H1 (cell line): ENCODE results near the gene RASGEF1C. TPM values are rescaled to one million over a fixed set of nuclear protein-coding genes. Genes with fewer than 3 reads are reported as not detected.

Experiments used
- CTCF ChIA-PET: fragments of 300-600 bp; sonication (Branson Sonifier 250); formaldehyde crosslinking; loops from one replicate; lab custom pipeline; 2021; ENCODE audit not compliant: partially characterized antibody; lab: Charles Lee
- POLR2A ChIA-PET: fragments of 300-600 bp; sonication (Branson Sonifier 250); formaldehyde crosslinking; loops from one replicate; lab custom pipeline; 2021; ENCODE audit warnings: inconsistent platforms; ENCODE audit not compliant: partially characterized antibody; lab: Charles Lee
- DNase-seq, 2 experiments: peaks; one replicate each; pipeline versions ENCODE4 v3.0.0 to v3.0.0-alpha.2; 2010 to 2022; ENCODE audit warnings: low spot score in 2 of 2, low read depth in 1 of 2, mixed read lengths in 1 of 2
- FAIRE-seq: peaks from 2 replicates; lab custom pipeline; 2011; peaks lifted over from hg19 to GRCh38; lab: Jason Lieb, UNC
- H2AFZ ChIP-seq: 2 replicates; pipeline ENCODE4 v1.8.1; 2012; ENCODE audit warnings: low read length, inconsistent platforms
- H2AK5ac ChIP-seq: 2 replicates; pipeline ENCODE4 v1.6.1; 2013; ENCODE audit warnings: low read depth, low read length
- H2BK120ac ChIP-seq: replicated peaks from 2 replicates; pipeline ENCODE3; 2013; ENCODE audit warnings: low read depth, low read length, inconsistent platforms
- H2BK12ac ChIP-seq: 2 replicates; pipeline ENCODE4 v1.6.1; 2013; ENCODE audit warnings: low read depth, low read length
- H2BK15ac ChIP-seq: 2 replicates; pipeline ENCODE4 v1.6.1; 2013; ENCODE audit warnings: low read length
- H2BK20ac ChIP-seq: 2 replicates; pipeline ENCODE4 v1.6.1; 2013; ENCODE audit warnings: low read length
- H2BK5ac ChIP-seq: 2 replicates; pipeline ENCODE4 v1.6.1; 2013; ENCODE audit warnings: low read depth, low read length
- H3K14ac ChIP-seq: 2 replicates; pipeline ENCODE4 v1.6.1; 2013; ENCODE audit warnings: inconsistent platforms; ENCODE audit not compliant: insufficient read length
- H3K18ac ChIP-seq: 2 replicates; pipeline ENCODE4 v1.6.1; 2013; ENCODE audit warnings: low read length; ENCODE audit errors: extremely low read depth
- H3K23ac ChIP-seq: 2 replicates; pipeline ENCODE4 v1.6.1; 2013; ENCODE audit warnings: inconsistent platforms; ENCODE audit not compliant: insufficient read length
- H3K23me2 ChIP-seq: 2 replicates; pipeline ENCODE4 v1.6.1; 2013; ENCODE audit warnings: low read depth, low read length
- H3K27ac ChIP-seq: 2 replicates; pipeline ENCODE4 v1.6.1; 2011; ENCODE audit warnings: low read depth, low read length, inconsistent platforms
- H3K27me3 ChIP-seq, 4 experiments: replicated peaks in 1 of 4; 1 replicate in 1 of 4; 2 replicates in 3 of 4; pipeline versions ENCODE4 v1.6.1 to v1.8.1; 2011 to 2013; ENCODE audit warnings: low read length in 3 of 4, mild to moderate bottlenecking in 3 of 4, inconsistent platforms in 2 of 4, mixed read lengths in 2 of 4, moderate library complexity in 1 of 4; ENCODE audit not compliant: control insufficient read depth in 3 of 4, insufficient read depth in 3 of 4; ENCODE audit errors: extremely low read depth in 1 of 4
- H3K36me3 ChIP-seq, 4 experiments: 2 replicates each; pipeline versions ENCODE4 v1.6.1 to v1.8.1; 2011 to 2013; ENCODE audit warnings: mild to moderate bottlenecking in 4 of 4, low read length in 3 of 4, moderate library complexity in 2 of 4, control low read depth in 1 of 4, inconsistent platforms in 1 of 4; ENCODE audit not compliant: insufficient read depth in 4 of 4, control insufficient read depth in 2 of 4
- H3K4ac ChIP-seq: replicated peaks from 2 replicates; pipeline ENCODE3; 2013; ENCODE audit warnings: low read length, low read depth, mixed read lengths, inconsistent platforms; ENCODE audit not compliant: insufficient read length
- H3K4me1 ChIP-seq, 4 experiments: replicated peaks in 1 of 4; 1 replicate in 1 of 4; 2 replicates in 3 of 4; pipeline versions ENCODE4 v1.6.1 to v1.8.1; 2011 to 2013; ENCODE audit warnings: low read length in 3 of 4, inconsistent platforms in 2 of 4, mixed read lengths in 1 of 4; ENCODE audit not compliant: insufficient read depth in 4 of 4, control insufficient read depth in 3 of 4
- H3K4me2 ChIP-seq, 2 experiments: 2 replicates each; pipeline versions ENCODE4 v1.6.1 to v1.8.1; 2011 to 2013; ENCODE audit warnings: low read depth in 2 of 2, low read length in 2 of 2, control low read depth in 1 of 2, inconsistent platforms in 1 of 2, mild to moderate bottlenecking in 1 of 2; ENCODE audit not compliant: insufficient read depth in 1 of 2
- H3K4me3 ChIP-seq, 4 experiments: fragments of 200-600, 300-600 bp in 1 of 4; sonication (generic), shearing (Covaris generic), sonication (Bioruptor Twin) in 1 of 4; 2 replicates each; pipeline versions ENCODE4 v1.5.1 to v1.8.1; 2011 to 2016; ENCODE audit warnings: low read length in 4 of 4, low read depth in 3 of 4, control low read depth in 2 of 4, inconsistent platforms in 2 of 4, mild to moderate bottlenecking in 2 of 4, mixed read lengths in 1 of 4, moderate library complexity in 1 of 4; ENCODE audit not compliant: insufficient read depth in 2 of 4; ENCODE audit errors: extremely low read depth in 1 of 4
- H3K56ac ChIP-seq: replicated peaks from 2 replicates; pipeline ENCODE3; 2013; ENCODE audit warnings: low read depth, mild to moderate bottlenecking, mixed read lengths, low read length, inconsistent platforms; ENCODE audit not compliant: insufficient read length
- H3K79me1 ChIP-seq: 2 replicates; pipeline ENCODE4 v1.6.1; 2013; ENCODE audit warnings: low read depth, low read length, control low read depth
- H3K79me2 ChIP-seq, 2 experiments: 2 replicates each; pipeline versions ENCODE4 v1.6.1 to v1.8.1; 2012 to 2013; ENCODE audit warnings: low read length in 2 of 2, mild to moderate bottlenecking in 2 of 2, inconsistent platforms in 1 of 2; ENCODE audit not compliant: insufficient read depth in 2 of 2, control insufficient read depth in 1 of 2
- H3K9ac ChIP-seq, 4 experiments: replicated peaks in 1 of 4; 1 replicate in 1 of 4; 2 replicates in 3 of 4; pipeline versions ENCODE4 v1.6.1 to v1.8.1; 2011 to 2013; ENCODE audit warnings: low read depth in 3 of 4, low read length in 3 of 4, control low read depth in 2 of 4, mild to moderate bottlenecking in 2 of 4, moderate library complexity in 2 of 4, inconsistent platforms in 1 of 4; ENCODE audit errors: extremely low read depth in 1 of 4
- H3K9me3 ChIP-seq, 2 experiments: 2 replicates each; pipeline versions ENCODE4 v1.6.1 to v1.8.1; 2012 to 2013; ENCODE audit warnings: mild to moderate bottlenecking in 2 of 2, moderate library complexity in 2 of 2, control low read depth in 1 of 2, inconsistent platforms in 1 of 2, low read depth in 1 of 2, low read length in 1 of 2, mixed read lengths in 1 of 2; ENCODE audit not compliant: insufficient read depth in 2 of 2
- H4K20me1 ChIP-seq, 2 experiments: replicated peaks in 1 of 2; 2 replicates each; pipeline versions ENCODE3 to v1.8.1; 2011 to 2013; ENCODE audit warnings: inconsistent platforms in 2 of 2, low read length in 2 of 2, mild to moderate bottlenecking in 1 of 2; ENCODE audit not compliant: insufficient read depth in 2 of 2, control insufficient read depth in 1 of 2
- H4K5ac ChIP-seq: 2 replicates; pipeline ENCODE4 v1.6.1; 2013; ENCODE audit warnings: low read length, low read depth, mixed read lengths, inconsistent platforms; ENCODE audit not compliant: insufficient read length
- H4K8ac ChIP-seq: 2 replicates; pipeline ENCODE4 v1.8.0; 2013; ENCODE audit warnings: mild to moderate bottlenecking, moderate library complexity, low read length, inconsistent platforms; ENCODE audit not compliant: insufficient read depth; ENCODE audit errors: extremely low read depth
- H4K91ac ChIP-seq: replicated peaks from 2 replicates; pipeline ENCODE3; 2013; ENCODE audit warnings: low read length, mixed read lengths, inconsistent platforms; ENCODE audit not compliant: insufficient read length
- CEBPB ChIP-seq: IDR thresholded peaks from 2 replicates; pipeline ENCODE4 v1.6.1; 2012; ENCODE audit warnings: low read depth, low read length
- CHD2 ChIP-seq: IDR thresholded peaks from 2 replicates; pipeline ENCODE4 v1.6.1; 2012; ENCODE audit warnings: low read length, improper control_type of control experiment
- FOSL1 ChIP-seq: IDR thresholded peaks from 2 replicates; pipeline ENCODE4 v1.6.1; 2011; ENCODE audit warnings: mild to moderate bottlenecking, low read depth, low read length, moderate library complexity; ENCODE audit not compliant: insufficient read depth
- GTF2F1 ChIP-seq: IDR thresholded peaks from 2 replicates; pipeline ENCODE4 v1.6.1; 2012; ENCODE audit warnings: low read depth, low read length, improper control_type of control experiment, borderline replicate concordance
- JUN ChIP-seq: IDR thresholded peaks from 2 replicates; pipeline ENCODE4 v1.6.1; 2011; ENCODE audit warnings: low read depth, mild to moderate bottlenecking, improper control_type of control experiment, low read length
- KDM4A ChIP-seq: IDR thresholded peaks from one replicate; pipeline ENCODE4 v1.7.1; 2012; ENCODE audit warnings: low read depth, mild to moderate bottlenecking, moderate library complexity, low read length, inconsistent platforms; ENCODE audit not compliant: severe bottlenecking
- POLR2A ChIP-seq, 2 experiments: IDR thresholded peaks; 1 replicate in 1 of 2; 2 replicates in 1 of 2; pipeline ENCODE4 v1.6.1; 2011; ENCODE audit warnings: low read depth in 2 of 2, low read length in 2 of 2, mild to moderate bottlenecking in 2 of 2; ENCODE audit errors: control extremely low read depth in 1 of 2
- RAD21 ChIP-seq, 2 experiments: IDR thresholded peaks in 1 of 2; conservative IDR thresholded peaks in 1 of 2; 2 replicates each; pipeline ENCODE4 v1.6.1; 2011; ENCODE audit warnings: low read depth in 2 of 2, low read length in 2 of 2, improper control_type of control experiment in 1 of 2, inconsistent platforms in 1 of 2, mild to moderate bottlenecking in 1 of 2, moderate library complexity in 1 of 2
- RNF2 ChIP-seq: fragments of 200-900, 300-1000 bp; sonication (generic); IDR thresholded peaks from 2 replicates; pipeline ENCODE4 v1.7.1; 2016; ENCODE audit warnings: borderline replicate concordance, low read depth, mild to moderate bottlenecking, antibody characterized with exemption, low read length; ENCODE audit not compliant: poor library complexity, severe bottlenecking; ENCODE audit errors: missing control alignments
- SP2 ChIP-seq: IDR thresholded peaks from 2 replicates; pipeline ENCODE4 v1.6.1; 2012; ENCODE audit warnings: mild to moderate bottlenecking, low read length, inconsistent platforms
- YY1 ChIP-seq: IDR thresholded peaks from 2 replicates; pipeline ENCODE4 v1.6.1; 2011; ENCODE audit warnings: low read depth, mild to moderate bottlenecking, low read length
- WGBS, 2 experiments: shearing (Covaris generic) in 1 of 2; methylation state at CpG; one replicate each; pipeline versions ENCODE4 v1.1.6 to v1.1.7; 2013 to 2015; ENCODE audit warnings: low lambda C conversion rate in 2 of 2, mixed read lengths in 2 of 2, inconsistent platforms in 1 of 2, low coverage in 1 of 2, missing lambda C conversion rate in 1 of 2; ENCODE audit not compliant: insufficient replicate concordance in 2 of 2, insufficient coverage in 1 of 2, insufficient read length in 1 of 2; ENCODE audit errors: extremely low coverage in 1 of 2, missing lambda C conversion rate in 1 of 2; 5-methylcytosine and 5-hydroxymethylcytosine counted together
- polyA plus RNA-seq, 7 experiments: library from polyadenylated mRNA; depleted of rRNA in 3 of 7; stranded (reverse) in 5 of 7; unstranded in 2 of 7; fragments of >200 nt in 5 of 7; fragments of 200-250 nt in 2 of 7; gene quantifications; 1 replicate in 5 of 7; 2 replicates in 1 of 7; 4 replicates in 1 of 7; pipeline versions ENCODE4 v1.2.1 to v1.2.3, GENCODE V29; 2011 to 2013; ENCODE audit warnings: missing spikeins in 2 of 7, mixed read lengths in 2 of 7
- total RNA-seq: library from RNA; stranded (reverse); fragmentation: NEBNext Ultra II Directional; extraction: Animal tissue kit (Norgen Biotek cat#: 25700); gene quantifications from 2 replicates; pipeline ENCODE4 v1.2.1, GENCODE V29; 2021
- TF ChIP-seq, protein P1 (sequence below): IDR thresholded peaks from 2 replicates; pipeline ENCODE4 v1.6.1; 2012; ENCODE audit warnings: inconsistent platforms

Gene RASGEF1C
- total and polyA plus RNA-seq, 2 of the 8 experiments (the other 6 are each of a cell fraction or from before 2014, with no cell fraction given), result 0.26 to 0.61 TPM

DNA sequence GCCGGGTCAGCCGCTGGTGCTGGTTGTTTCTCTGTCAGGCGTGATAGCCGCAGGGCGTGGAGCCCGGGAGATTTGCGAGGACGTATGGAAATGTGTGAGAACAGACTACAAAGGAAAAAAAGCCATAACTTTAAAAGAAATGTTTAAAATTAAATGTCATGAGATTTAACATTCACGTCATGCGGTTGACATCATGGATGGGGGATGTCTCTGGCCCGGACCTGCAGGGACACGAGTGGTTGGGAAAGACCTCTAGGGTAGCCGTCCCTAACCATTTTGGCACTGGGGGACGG lies 136.8 kb downstream of the RASGEF1C start:
- peaks cover 2 to 9% of the 10 kb centered on the region in 2 experiments for H4K20me1 ChIP-seq
- no peak overlapping the region for H3K14ac ChIP-seq
- peaks cover 0 to 5% (median 0%) of the 10 kb centered on the region in 4 experiments; a peak in 1 of 8 replicates for H3K36me3 ChIP-seq
- peaks cover 2 to 11% (median 8%) of the 10 kb centered on the region in 4 experiments; a peak in 4 of 7 replicates for H3K4me1 ChIP-seq
- peaks cover 3% of the 10 kb centered on the region; the same call in 1 of the 2 replicates for H3K79me1 ChIP-seq
- H4K5ac ChIP-seq, result no peak overlapping the region
- no peak overlapping the region for H2BK5ac ChIP-seq
- peaks cover 6 to 18% (median 16%) of the 10 kb centered on the region in 4 experiments for H3K27me3 ChIP-seq
- no peak overlapping the region; the same call in 1 of the 2 replicates for H2BK15ac ChIP-seq
- ChIA-PET POLR2A (interaction anchor here (2.9 to 3.1 kb wide), 2 partner anchors 11 to 18 kb away, joined by 25 to 40 read pairs; no protein-coding TSS in a partner anchor), CTCF (no interaction called here)
- H3K4me2 ChIP-seq, result 0 out of 4 replicates have a peak overlapping the region, but pooled peaks of 1 of the 2 experiments have one; percentile 98
- H3K27ac ChIP-seq, result no peak overlapping the region
- H4K8ac ChIP-seq, result peak overlapping the region; percentile 97; the same call in 1 of the 2 replicates
- no peak overlapping the region for H4K91ac ChIP-seq
- H2AK5ac ChIP-seq, result 0 out of 2 replicates have a peak overlapping the region, but pooled peaks have one; percentile 1
- peaks cover 5 to 41% of the 10 kb centered on the region in 2 experiments for H3K79me2 ChIP-seq
- no peak overlapping the region for H2BK12ac ChIP-seq
- no peak overlapping the region for H2BK120ac ChIP-seq
- no peak overlapping the region for H3K23ac ChIP-seq
- H3K9me3 ChIP-seq, result peaks cover 8 to 12% of the 10 kb centered on the region in 2 experiments
- peak overlapping the region; percentile 86 for H3K4ac ChIP-seq
- FAIRE-seq, result no peak
- no peak overlapping the region for H3K18ac ChIP-seq
- H2AFZ ChIP-seq, result no peak overlapping the region
- H2BK20ac ChIP-seq, result no peak overlapping the region
- 32% methylated on average over 14 of the region's 14 CpGs; no CpG with 5 or more reads in 1 of the 2 experiments for WGBS, 2 experiments
- peak overlapping the region in 1 of 4 experiments; percentile 93; a peak in 1 of 8 replicates for H3K4me3 ChIP-seq
- DNase-seq, result no peak
- peaks cover 14% of the 10 kb centered on the region for H3K23me2 ChIP-seq
- no peak overlapping the region for H3K56ac ChIP-seq
- H3K9ac ChIP-seq, result no peak overlapping the region
- TF ChIP-seq RNF2 (peak; percentile 73), SP2 (no peak), CHD2 (peak; percentile 1; the same call in 1 of the 2 replicates), POLR2A (IDR thresholded peaks at IDR 0.05; ENCODE audit: control extremely low read depth in 1 of 2, low read depth in 2 of 2, low read length in 2 of 2) (no peak), RAD21 (IDR thresholded peaks at IDR 0.05 in 1 of 2, conservative IDR thresholded peaks at IDR 0.05 in 1 of 2; ENCODE audit: low read depth in 2 of 2, low read length in 2 of 2) (no peak), FOSL1 (no peak), CEBPB (no peak), KDM4A (no peak), YY1 (no peak), JUN (no peak), GTF2F1 (peak; percentile 74; the same call in 1 of the 2 replicates)
- TF ChIP-seq, protein P1, sequence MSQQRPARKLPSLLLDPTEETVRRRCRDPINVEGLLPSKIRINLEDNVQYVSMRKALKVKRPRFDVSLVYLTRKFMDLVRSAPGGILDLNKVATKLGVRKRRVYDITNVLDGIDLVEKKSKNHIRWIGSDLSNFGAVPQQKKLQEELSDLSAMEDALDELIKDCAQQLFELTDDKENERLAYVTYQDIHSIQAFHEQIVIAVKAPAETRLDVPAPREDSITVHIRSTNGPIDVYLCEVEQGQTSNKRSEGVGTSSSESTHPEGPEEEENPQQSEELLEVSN, result peak; percentile 46; the same call in 1 of the 2 replicates
